ENCODE data around the gene DBH. TPM values are rescaled to one million over a fixed set of nuclear protein-coding genes. Genes with fewer than 3 reads are reported as not detected.

The DBH gene
- total and polyA plus RNA-seq, 10 of the 15 experiments (the other 5 are each of a cell fraction or from before 2014, with no cell fraction given), result not detected

- H2AFZ ChIP-seq (ENCODE audit: control insufficient read depth, low read depth, low read length), result no peak overlapping the region
- H3K9ac ChIP-seq (ENCODE audit: control insufficient read depth, insufficient read depth, low read length), result no peak overlapping the region
- no peaks in the 10 kb centered on the region for H3K36me3 ChIP-seq (ENCODE audit: control insufficient read depth in 2 of 2, insufficient read depth in 2 of 2, low read length in 1 of 2)
- no peaks in the 10 kb centered on the region; a peak in 2 of 4 replicates for H3K27me3 ChIP-seq (replicated peaks in 1 of 2; ENCODE audit: control insufficient read depth in 2 of 2, insufficient read depth in 2 of 2, low read length in 1 of 2)
- BruUV-seq (replicated peaks), result no TSS peak
- H3K27ac ChIP-seq (ENCODE audit: control insufficient read depth, insufficient read depth), result no peak overlapping the region
- H3K4me2 ChIP-seq (ENCODE audit: control insufficient read depth, insufficient read depth), result no peak overlapping the region
- no peaks in the 10 kb centered on the region for H3K79me2 ChIP-seq (ENCODE audit: control insufficient read depth, insufficient read depth, low read length)
- FAIRE-seq, result no peak
- ChIA-PET RAD21 (ENCODE audit: unreplicated experiment) (no interaction called here), CTCF (no interaction called here), SMC1A (ENCODE audit: uncharacterized antibody, unreplicated experiment) (no interaction called here), POLR2A (no interaction called here)
- no peaks in the 10 kb centered on the region for H3K4me1 ChIP-seq (ENCODE audit: control insufficient read depth, insufficient read depth, low read length)
- H3K9me3 ChIP-seq (replicated peaks; ENCODE audit: control insufficient read depth, insufficient read depth, low read length), result no peaks in the 10 kb centered on the region
- no peaks in the 10 kb centered on the region for H4K20me1 ChIP-seq (ENCODE audit: control insufficient read depth, insufficient read depth)
- ATAC-seq, result no peak
- in situ Hi-C loops (cut with MboI), result no loop called here
- DNase-seq (ENCODE audit: low read depth, low spot score), result no peak
- TF ChIP-seq MYB (IDR thresholded peaks at IDR 0.05; ENCODE audit: borderline replicate concordance, low read depth, low read length) (no peak), PML (IDR thresholded peaks at IDR 0.05; ENCODE audit: low read length) (no peak), CEBPZ (IDR thresholded peaks at IDR 0.05; ENCODE audit: low read depth, low read length) (no peak), EP300 (IDR thresholded peaks at IDR 0.05; ENCODE audit: borderline replicate concordance in 1 of 2, control insufficient read depth in 1 of 2, low read depth in 2 of 2, low read length in 2 of 2) (no peak), ZNF217 (IDR thresholded peaks at IDR 0.05) (no peak), REST (IDR thresholded peaks at IDR 0.05; ENCODE audit: low read depth, low read length) (no peak), SREBF2 (IDR thresholded peaks at IDR 0.05; ENCODE audit: low read length) (no peak), CBFB (IDR thresholded peaks at IDR 0.05; ENCODE audit: low read depth) (no peak), SIN3A (IDR thresholded peaks at IDR 0.05; ENCODE audit: low read depth, low read length) (no peak)
- TF ChIP-seq, protein P1, sequence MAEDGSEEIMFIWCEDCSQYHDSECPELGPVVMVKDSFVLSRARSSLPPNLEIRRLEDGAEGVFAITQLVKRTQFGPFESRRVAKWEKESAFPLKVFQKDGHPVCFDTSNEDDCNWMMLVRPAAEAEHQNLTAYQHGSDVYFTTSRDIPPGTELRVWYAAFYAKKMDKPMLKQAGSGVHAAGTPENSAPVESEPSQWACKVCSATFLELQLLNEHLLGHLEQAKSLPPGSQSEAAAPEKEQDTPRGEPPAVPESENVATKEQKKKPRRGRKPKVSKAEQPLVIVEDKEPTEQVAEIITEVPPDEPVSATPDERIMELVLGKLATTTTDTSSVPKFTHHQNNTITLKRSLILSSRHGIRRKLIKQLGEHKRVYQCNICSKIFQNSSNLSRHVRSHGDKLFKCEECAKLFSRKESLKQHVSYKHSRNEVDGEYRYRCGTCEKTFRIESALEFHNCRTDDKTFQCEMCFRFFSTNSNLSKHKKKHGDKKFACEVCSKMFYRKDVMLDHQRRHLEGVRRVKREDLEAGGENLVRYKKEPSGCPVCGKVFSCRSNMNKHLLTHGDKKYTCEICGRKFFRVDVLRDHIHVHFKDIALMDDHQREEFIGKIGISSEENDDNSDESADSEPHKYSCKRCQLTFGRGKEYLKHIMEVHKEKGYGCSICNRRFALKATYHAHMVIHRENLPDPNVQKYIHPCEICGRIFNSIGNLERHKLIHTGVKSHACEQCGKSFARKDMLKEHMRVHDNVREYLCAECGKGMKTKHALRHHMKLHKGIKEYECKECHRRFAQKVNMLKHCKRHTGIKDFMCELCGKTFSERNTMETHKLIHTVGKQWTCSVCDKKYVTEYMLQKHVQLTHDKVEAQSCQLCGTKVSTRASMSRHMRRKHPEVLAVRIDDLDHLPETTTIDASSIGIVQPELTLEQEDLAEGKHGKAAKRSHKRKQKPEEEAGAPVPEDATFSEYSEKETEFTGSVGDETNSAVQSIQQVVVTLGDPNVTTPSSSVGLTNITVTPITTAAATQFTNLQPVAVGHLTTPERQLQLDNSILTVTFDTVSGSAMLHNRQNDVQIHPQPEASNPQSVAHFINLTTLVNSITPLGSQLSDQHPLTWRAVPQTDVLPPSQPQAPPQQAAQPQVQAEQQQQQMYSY (CRISPR knock-in tag; IDR thresholded peaks at IDR 0.05), result no peak
- TF ChIP-seq, protein P2, sequence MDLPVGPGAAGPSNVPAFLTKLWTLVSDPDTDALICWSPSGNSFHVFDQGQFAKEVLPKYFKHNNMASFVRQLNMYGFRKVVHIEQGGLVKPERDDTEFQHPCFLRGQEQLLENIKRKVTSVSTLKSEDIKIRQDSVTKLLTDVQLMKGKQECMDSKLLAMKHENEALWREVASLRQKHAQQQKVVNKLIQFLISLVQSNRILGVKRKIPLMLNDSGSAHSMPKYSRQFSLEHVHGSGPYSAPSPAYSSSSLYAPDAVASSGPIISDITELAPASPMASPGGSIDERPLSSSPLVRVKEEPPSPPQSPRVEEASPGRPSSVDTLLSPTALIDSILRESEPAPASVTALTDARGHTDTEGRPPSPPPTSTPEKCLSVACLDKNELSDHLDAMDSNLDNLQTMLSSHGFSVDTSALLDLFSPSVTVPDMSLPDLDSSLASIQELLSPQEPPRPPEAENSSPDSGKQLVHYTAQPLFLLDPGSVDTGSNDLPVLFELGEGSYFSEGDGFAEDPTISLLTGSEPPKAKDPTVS (IDR thresholded peaks at IDR 0.05; ENCODE audit: low read depth, low read length), result no peak
- WGBS (ENCODE audit: insufficient coverage, insufficient replicate concordance, low lambda C conversion rate, missing lambda C conversion rate), result 22% methylated on average over 13 of the region's 13 CpGs
- no peak overlapping the region for H3K4me3 ChIP-seq
- intact Hi-C loops (cut with micrococcal nuclease; ENCODE audit: unreplicated experiment), result no loop called here
Measured at GRCh38 chr9:133665096-133665495, 28.9 kb downstream of the DBH start.
